Stimulated activated CD4-positive, alpha-beta T cell treated with anti-CD3 and anti-CD28 coated beads, Interleukin-4, amount 100 ng/mL, for 4 hours (primary cell): ENCODE measurements around the gene NDUFS7.

Experiments used
- DNase-seq, 2 experiments: peaks; one replicate each; pipeline ENCODE4 v3.0.0-alpha.2; 2020

NDUFS7 gene

DNA sequence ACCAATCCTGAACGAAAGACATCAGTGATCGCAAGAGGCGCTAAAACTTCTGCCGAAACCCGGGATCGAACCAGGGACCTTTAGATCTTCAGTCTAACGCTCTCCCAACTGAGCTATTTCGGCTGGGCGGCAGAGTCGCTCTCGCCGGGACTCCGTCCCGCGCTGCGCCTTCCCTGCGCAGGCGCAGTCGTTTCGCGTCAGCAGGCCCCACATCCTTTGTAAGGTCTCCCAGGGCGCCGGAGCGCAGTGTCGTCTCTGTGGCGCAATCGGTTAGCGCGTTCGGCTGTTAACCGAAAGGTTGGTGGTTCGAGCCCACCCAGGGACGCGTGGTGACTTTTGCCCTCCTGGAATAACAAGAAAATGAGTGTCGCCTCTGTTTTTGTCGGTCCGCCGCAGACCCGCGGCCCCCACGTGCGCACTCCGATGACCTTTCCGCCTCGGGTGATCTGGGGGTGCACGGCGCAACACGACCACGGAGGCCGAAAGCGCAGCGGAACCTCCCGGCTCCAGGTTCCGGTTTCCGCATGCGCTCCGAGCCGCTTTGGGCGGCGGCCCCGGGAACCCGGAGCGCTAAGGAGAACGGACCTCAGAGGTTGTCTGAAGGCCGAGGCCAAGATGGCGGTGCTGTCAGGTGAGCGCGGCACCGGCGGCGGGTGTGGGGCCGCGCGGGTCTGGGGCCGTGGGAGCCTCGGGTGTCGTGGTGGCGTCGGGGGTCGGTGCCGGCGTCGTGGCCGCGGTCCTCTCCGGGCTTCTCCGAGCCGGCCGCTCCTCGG, at the start of gene NDUFS7:
Gene NDUFS7 (plus strand): TSS at position 596 of the 773 bp plus-strand sequence. CDS start 20 bp downstream, at position 616.
- DNase-seq = peak; percentile 89 to 91

DNA sequence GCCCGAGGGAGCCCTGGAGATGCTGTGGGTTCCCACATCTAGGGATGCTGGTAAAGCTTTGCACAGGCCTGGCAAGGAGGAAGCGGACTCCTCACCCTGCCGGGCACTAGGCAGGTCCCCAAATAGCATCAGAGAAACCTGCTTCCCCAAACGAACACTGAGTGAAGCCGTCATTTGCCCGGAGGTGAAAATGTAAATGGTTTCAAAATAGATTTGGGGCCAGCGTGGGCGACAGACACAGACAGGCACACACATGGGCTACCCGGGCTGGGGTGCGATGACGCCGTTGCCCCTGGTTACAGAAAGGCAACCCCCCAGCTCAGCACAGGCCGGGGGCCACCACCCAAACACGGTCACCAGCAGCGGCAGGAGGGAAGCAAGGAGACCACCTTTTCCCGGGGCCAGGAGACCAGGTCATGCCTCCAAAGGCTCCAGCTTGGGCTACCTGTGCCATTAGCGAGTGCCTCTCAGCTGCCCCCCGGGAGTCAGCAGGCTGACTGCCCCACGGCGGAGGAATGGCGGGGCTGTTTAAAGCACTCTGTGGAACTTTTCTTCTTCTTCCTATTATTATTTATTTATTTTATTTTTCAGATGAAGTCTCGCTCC, 47.5 kb upstream of the NDUFS7 start:
- DNase-seq = no peak

DNA sequence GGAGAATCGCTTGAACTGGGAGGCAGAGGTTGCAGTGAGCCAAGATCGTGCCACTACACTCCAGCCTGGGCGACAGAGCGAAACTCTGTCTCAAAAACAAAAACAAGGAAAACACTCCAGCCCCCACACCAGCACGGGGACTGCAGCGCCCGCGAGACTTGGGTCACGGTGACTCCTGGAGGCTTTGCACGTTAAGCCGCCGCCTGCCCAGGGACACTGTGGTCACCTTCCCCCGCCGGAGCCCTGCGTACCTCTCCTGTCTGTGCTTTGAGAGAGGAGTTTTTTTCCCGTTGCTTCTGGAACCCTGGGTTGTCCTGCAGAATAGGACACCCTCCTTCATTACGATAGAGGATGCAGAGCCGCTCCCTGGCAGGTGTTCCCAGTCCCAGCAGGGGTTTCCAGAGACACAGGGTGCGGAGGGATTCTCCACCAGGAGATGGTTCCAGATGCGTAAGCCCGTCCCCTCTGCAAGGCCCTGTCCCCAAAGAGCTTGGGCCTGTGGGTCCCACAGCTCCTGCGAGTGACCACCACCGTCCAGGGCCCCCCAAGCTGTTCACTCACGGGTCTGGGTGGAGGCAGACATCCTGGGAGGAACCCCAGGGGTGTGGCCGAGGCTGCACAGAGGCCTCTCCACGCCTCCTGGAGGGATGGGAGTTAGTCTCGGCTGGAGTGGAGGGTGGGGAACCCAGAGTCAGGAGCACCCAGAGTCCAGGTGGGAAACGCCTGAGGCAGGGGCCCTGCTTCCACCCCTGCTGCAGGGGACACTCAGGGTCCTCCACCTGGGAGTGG, 42.8 kb upstream of the NDUFS7 start:
- DNase-seq = no peak

DNA sequence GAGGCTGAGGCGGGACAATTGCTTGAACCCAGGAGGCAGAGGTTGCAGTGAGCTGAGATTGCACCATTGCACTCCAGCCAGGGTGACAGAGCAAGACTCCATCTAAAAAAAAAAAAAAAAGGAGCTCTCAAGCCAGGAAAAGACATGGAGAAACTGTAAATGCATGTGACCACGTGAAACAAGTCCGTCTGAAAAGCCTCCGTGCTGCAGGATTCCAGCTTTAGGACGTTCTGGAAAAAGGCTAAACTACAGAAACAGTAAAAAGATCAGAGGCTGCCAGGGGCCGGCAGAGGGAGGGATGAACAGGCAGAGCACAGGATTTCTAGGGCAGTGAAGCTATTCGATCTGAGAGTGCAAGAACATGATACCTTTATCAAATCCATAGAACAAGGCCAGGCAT, 40.7 kb upstream of the NDUFS7 start:
- no peak for DNase-seq

DNA sequence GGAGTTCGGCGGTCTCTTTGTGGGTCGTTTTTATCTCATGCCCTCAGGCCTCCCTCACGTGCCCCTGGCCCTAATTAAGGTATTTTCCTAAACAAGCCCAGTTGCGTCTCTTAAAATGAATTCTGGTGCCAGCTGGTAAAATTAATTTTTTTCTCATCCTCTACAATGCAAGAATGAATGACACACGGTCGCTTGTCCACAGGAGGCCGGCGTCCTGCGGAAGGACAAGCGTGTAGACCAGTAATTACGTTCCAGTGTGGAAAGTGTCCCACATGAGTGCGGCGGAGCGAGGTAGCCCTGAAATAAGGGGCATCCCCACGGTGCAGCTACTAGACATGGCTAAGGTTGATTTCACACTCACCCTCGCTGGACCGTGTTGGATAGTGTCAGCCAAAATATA, 34.5 kb upstream of the NDUFS7 start:
- DNase-seq = no peak

DNA sequence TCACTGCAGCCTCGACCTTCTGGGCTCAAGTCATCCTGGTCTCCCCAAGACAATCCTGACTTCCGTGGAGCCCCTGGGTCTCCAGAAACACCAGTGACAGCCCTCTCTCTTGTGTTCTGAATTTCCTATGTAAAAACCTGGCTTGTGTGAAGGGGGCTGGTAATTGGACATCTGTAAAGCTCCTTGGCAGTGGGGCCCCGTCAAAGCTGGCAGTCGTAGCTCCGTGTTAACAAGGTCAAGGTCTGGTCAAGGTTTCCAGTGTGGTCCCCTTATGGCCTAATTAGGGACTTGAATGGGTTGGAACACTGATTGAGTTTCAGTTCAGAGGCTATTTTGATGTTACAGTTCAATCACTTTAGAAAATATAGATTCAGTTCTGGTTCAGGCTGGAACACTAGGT, 32.8 kb upstream of the NDUFS7 start:
- no peak for DNase-seq

DNA sequence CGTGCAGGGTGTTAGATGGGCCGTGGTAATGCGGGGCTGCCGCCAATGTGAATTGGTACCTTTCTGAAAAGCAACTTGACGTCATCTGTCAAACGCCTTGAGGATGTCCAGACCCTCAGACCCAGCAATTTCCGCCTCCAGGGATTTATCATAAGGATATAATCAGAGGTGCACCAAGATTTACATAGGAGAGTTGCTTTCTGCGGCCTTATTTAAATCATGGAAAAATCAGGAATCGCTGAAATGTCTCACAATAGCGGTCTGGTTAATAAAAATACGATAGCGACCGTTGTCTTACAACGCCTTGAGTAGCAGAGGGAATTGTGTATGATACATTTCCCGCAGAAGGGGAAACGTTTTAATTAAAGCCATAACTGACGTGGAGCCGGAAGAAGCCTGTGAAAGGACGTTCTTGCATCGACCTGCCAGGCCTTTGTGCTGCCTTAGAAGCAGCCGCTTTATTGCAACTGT, 32.3 kb upstream of the NDUFS7 start:
- DNase-seq = no peak

DNA sequence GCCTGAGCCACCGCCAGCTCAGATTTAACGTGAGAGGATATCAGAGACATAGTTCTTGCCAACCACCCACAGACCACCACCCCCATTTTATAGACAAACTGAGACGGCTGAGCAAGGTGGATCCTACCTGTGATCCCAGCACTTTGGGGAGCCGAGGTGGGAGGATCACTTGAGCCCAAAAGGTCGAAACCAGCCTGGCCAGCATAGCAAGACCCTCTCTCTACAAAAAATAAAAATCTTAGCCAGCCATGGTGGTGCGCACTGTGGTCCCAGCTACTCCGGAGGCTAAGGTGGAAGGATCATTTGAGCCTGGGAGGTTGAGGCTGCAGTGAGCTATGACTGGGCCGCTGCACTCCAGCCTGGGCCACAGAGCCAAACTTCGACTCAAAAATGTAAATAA, 30.6 kb upstream of the NDUFS7 start:
- no peak for DNase-seq

DNA sequence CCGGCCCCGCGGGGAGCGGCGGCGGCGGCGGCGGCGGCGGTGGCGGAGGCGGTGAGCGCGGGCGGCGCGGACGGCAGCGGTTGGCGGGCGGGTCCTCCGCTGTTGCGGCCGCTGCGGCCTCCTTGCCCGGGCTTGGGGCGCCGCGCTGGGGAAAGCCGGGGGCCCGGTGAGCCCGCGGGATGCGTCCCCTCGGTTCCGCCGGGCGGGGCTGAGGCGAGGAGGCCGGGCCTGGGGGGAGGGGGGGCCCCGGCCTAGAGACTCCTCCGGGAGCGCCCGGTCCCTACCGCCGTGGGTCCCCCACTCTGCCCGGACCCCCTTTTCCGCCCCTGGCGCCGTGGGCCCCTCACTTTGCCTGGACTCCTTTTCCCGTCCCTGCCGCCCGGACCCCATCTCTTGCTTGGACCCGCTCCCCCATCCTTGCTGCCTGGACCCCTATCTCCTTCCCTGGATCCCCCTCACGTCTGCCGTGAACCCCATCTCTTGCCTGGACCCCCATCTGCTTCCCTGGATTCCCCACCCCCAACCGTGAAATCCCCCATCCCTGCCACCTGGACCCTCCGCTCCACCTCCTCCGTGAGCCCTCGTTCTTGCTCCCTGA, 28.6 kb upstream of the NDUFS7 start:
- no peak for DNase-seq

DNA sequence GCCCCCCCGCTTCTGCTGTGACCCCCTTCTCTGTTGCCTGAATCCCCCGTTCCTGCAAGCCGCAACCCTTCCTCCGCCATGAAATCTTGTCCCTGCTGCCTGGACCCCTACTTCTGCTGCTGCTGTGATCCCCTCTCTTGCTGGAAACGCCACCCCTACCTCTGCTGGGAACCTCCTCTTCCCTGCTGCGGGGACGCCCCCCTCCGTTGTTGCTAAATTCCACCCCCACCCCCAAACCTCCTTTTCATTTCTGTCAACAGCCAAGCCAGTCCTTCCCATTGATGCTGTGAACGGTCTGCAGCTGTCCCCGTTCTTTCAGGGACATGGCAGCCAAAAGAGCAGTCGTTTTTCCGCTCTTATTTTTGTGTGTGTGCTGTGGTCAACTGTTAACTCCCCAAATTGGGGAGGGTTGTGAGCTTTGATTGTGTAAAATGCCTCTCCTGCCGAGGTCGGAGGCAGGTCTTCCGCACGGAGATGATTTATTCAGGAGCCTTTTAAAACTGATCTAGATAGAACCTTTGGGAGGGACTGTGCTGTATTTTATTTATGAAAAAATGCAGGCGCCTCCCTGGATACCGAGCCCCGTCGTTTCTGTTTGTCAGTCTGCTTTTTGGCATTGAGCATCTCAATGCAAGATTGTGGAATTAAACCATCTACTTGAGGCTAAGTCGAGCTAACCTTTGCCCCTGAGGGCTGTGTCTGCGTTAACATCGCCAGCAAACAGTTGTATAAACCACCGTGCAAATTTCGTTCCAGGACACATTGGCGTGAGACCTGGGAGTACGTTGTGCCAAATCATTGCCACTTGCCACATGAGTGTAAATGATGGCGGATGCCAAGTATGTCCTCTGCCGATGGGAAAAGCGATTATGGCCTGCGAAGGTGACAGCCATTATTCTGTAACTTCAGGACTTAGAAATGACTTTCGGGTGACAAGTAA, 27.9 kb upstream of the NDUFS7 start:
- no peak for DNase-seq

DNA sequence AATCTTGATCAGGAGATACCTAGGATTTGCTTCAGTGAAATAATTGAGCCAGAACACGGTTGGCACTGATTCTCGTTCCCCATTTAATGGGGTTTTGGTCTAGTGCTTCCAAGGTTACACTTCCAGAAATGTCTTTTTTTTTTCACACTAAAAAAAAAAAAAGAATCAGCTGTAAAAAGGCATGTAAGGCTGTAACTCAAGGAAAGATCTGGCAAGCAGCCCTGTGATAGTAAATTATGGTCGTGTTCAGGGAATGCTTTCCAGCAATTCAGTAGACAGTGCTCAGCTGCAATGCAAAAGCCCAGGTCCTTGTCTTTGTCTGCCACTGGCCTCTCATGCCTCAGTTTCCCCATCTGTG, 27.2 kb upstream of the NDUFS7 start:
- DNase-seq = no peak

DNA sequence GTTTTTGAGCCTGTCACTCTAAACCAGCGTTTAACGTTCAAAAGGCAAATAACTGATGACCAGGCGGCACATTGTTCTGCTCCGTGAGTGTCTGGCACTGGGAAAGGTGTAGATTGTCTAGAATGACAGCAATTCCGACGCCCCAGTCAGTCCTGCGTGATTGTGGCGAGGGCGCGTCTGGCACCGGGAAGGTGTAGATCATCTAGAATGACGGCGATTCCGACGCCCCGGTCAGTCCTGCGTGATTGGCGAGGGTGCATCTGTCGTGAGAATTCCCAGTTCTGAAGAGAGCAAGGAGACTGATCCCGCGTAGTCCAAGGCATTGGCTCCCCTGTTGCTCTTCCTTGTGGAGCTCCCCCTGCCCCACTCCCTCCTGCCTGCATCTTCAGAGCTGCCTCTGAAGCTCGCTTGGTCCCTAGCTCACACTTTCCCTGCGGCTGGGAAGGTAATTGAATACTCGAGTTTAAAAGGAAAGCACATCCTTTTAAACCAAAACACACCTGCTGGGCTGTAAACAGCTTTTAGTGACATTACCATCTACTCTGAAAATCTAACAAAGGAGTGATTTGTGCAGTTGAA, 26.1 kb upstream of the NDUFS7 start:
- DNase-seq = no peak

DNA sequence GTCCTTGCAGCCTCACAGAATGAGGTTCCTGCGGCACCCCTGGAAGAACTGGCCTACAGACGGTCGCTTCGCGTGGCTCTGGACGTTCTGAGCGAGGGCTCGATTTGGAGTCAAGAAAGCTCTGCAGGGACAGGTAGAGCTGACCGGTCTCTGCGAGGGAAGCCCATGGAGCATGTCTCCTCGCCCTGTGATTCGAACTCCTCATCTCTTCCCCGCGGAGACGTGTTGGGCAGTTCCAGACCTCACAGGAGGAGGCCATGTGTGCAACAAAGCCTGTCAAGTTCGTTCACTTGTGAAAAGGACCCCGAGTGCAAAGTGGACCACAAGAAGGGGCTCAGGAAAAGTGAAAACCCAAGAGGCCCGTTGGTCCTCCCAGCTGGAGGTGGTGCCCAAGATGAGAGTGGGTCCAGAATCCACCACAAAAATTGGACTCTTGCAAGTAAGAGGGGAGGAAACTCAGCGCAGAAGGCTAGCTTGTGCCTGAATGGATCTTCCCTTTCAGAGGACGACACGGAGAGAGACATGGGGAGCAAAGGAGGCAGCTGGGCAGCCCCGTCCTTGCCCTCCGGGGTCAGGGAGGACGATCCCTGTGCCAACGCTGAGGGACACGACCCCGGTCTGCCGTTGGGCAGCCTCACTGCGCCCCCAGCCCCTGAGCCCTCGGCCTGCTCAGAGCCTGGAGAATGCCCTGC, 23.4 kb upstream of the NDUFS7 start:
- DNase-seq = no peak

DNA sequence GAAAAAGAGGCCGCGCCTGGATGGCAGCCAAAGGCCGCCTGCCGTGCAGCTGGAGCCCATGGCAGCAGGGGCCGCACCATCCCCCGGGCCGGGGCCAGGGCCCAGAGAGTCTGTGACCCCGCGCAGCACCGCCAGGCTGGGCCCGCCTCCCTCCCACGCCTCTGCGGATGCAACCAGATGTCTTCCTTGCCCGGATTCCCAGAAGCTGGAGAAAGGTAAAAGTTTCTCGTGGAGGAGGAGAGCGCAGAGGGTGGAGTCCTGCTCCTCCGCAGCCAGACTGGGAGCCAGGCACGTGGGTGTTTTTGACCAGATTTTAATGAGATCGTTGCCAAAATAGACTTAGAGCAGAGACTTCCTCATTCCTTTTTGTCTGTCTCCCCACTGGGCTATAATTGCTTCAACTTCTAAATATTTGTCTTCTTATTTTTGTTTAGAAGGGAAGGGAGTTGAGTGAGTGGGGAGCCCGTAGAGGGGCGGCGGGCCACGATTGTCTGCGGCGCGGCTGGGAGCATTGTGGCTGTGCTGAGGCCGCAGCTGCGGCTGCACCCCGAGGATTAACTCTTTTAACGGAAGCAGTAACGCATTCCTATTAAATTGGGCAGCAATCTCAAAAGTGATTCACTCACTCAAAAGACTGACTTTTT, 22.8 kb upstream of the NDUFS7 start:
- no peak for DNase-seq

DNA sequence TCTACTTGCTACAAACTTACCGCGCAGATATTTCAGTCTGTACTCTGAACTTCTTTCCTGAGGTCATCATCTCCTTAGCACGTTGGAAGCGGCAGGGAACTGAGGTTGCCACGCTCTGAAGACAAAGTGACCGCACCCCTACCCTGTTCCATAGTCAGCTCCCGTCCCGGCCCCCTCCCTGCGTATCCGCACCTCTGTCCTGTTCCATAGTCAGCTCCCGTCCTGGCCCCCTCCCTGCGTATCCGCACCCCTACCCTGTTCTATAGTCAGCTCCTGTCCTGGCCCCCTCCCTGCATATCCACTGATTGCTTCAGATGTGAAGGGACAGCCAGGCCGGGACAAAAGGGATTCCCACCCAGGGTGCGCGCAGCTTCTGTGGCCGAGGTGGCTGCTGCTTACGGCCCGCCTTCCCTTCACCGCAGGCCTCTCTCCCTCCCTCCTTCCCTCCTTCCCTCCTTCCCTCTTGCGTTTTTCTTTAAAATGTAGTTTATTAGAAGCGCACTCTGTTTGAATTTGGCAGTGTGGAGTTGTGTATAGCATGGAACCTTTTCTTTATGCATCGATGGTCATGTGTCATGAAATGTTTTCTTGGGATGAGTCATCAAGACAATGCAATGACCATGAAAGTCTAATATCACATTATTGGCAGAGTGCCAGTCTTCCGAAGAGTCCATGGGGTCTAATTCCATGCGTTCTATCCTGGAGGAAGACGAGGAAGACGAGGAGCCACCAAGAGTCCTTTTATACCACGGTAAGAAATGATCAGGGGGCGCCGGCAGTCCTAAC, 21.9 kb upstream of the NDUFS7 start:
- DNase-seq = no peak

DNA sequence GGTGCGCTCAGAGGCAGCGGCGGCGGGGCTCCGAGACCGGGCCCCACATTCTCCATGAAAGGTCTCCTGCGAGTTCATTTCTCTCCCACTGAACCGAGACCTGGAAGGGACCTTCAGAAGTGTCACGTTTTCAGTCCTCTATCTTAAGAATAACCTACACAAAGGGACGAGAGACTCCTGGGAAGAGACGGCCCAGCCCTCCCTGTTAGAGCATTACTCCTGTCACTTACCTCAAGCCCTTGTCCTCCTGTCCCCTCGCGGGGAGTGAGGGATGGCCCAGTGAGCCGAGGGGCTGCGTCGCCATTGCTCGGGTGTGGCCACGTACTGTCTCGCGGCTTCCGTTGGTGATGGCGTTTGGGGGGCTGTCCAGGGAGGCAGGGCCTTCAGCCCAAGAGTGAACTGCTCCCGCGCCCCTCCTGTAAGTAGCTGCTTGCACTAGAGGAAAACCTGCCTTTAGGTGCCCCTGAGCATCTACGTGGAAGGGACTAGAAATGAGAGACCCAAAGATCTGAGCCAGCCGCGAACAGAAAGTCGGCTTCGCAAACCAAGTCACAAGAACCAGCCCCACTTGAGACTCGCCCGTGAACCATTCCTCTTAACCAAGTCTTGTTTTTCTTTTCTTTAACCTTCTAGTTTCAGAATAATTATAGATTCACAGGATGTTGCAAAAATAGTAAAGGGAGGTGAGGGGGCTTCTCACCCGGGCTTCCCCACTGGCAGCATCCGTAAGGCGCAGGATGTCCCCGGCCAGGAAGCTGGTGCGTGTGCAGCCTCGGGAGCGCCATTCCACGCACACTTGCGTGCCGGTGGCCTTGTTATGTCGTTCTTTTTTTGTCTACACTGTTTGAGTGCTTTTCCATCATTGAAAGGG, 21.1 kb upstream of the NDUFS7 start:
- DNase-seq = no peak

DNA sequence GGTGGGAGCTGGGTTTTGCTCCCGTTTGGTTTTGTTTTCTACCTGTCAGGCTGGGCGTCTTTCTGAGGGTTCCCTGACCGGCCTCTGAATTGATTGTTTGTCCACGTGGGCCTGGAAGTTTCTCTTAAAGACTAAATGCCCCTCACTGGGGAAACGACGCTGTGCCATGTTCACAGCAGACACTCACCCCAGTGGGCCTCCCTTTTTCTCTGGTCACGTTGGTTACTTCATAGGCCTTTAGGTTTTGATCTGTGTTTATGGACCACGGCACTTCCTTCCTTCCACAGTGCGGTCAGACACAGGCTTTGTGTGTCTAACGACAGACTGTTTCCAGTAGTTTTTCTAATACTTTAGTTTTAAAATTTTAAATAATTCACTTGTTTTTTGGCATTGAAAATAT, 20.1 kb upstream of the NDUFS7 start:
- no peak for DNase-seq

DNA sequence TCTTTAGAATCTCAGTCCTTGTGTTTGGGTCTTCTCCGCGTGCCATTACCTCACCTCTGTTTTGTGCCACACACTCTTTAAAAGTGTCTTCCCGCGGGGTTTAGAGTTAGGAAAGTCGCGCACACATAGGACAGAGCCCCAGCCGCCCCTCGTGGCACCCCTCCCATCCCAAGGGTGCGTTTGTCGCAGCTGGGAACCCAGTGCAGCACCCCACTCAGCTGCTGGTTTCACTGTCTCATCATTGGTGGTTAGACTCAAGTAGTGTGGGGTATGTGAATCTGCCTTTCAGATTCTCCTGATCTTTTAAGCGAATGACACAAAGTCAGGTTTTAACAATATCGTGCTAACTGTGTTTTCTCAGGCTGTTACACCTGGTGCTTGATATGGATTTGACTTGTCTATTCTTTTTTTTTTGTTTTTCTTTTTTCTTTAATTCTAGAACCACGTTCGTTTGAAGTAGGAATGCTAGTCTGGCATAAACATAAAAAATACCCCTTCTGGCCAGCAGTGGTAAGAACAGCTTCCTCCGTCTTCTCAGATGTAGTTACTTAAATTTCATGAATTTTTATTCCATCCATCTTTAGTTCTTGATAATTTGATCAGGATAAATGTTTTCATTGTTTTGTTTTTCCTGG, 19.5 kb upstream of the NDUFS7 start:
- DNase-seq = no peak
